HG03575 (cell line): Measurements from ENCODE around the gene ABCF1.
A peak's percentile ranks its signal among the peaks of the same experiment; 100 is the strongest.

ENCODE experiments used
- ATAC-seq: cut with Tn5 transposase; IDR thresholded peaks from one replicate; pipeline ENCODE4 v1.9.1; 2021; ENCODE audit not compliant: unreplicated experiment, insufficient number of reproducible peaks, low FRiP score; ENCODE audit errors: extremely low read depth

Gene ABCF1

DNA sequence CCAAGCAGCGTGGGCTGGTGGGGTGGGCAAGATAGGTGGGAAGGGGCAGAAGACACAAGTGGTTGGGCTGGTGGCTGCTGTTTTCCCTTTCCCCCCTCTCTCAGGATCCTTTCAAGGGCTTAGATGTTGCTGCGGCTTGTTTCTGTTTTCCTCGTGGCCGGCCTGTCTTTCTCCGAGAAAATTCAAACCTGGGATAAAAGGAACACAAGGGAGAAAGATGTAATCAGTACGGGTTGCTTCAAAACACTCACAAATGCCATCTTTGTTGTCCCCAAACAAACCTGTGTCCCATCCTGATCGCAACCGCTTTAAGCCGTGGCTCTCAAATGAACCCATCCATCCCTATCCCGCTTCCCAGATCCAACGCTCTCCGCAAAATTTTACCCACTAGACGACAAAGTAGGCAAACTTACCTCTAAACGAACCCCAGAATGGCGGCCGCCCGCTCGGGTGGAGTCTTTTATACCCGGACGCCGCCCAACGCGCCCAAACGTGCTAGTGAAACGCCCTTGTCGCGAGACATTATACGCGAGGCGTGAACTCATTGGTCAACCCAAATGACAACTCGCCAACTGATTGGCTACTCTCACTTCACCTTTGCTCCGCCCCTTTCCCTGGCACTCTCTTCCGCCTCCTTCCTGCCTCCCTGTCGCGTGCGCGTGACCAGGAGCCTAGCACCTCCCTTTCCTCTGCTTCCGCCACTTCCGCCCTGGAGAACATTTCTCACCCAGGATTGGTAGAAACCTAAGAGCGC is 45.7 kb downstream of the ABCF1 start, which contains the start of gene PPP1R10:
TSS of gene PPP1R10 (minus strand) at position 433 of the 754 bp plus-strand sequence. CDS start 7,299 bp downstream, outside the sequence.
- peak; percentile 49 for ATAC-seq

DNA sequence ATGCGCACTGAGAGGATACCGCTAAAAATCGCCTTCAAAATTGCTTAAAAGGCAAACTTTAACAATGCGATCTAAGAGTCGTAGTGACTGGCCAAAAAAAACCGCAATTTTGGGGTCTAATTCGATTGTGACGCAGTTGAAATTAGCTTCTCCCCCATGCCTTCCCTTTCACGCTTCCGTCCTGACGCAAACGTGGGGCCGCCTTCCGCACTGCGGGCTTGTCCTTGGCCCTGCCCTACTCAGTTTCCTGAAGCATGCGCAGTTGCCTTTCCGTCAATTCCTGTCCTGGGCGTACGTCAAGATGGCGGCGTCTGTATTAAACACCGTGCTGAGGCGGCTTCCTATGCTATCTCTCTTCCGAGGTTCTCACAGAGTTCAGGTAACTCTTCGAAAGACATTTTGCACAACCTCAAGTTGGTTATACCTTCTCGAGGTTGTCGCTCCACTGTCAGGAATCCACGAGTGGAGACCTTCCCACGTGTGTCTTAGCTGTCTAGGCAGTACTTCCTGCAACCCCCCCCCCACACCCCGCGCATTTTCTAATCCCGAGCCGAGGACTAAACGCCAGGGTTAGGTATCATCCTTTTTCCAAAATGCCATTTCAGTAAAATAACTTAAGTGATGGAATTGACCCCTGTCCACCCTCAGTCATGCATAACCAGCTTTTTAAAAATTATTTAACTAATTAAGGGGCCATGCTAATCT is 46.5 kb downstream of the ABCF1 start, which contains the start of gene MRPS18B:
TSS of gene MRPS18B (plus strand) at position 276 of the 705 bp plus-strand sequence. CDS start at position 302, 26 bp downstream.
- ATAC-seq, result peak; percentile 53

DNA sequence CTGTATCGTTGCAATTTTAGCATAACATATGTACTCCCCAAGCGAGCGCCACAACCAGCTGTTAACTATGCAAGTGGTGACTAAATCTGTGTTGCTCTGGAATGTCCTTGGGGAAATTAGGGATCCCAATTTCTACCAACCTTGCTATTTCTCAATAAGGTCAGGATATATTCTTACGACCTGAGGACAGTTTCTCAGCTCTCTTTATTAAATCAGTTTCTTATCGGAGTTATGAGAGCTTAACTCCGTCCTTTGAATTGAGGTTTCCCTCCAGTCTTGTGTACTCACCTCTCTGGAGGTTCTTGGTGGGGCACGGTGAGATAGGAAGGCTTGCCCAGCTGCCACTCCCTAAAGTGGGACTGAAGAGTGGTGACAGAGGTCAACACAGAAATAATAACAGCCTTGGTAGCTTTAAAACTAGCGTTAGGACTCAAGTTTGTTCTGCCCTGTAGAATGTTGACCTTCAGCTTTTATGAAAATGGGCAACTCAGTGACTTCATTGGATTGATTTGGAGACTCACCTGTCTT is 47.1 kb downstream of the ABCF1 start:
- no peak for ATAC-seq

DNA sequence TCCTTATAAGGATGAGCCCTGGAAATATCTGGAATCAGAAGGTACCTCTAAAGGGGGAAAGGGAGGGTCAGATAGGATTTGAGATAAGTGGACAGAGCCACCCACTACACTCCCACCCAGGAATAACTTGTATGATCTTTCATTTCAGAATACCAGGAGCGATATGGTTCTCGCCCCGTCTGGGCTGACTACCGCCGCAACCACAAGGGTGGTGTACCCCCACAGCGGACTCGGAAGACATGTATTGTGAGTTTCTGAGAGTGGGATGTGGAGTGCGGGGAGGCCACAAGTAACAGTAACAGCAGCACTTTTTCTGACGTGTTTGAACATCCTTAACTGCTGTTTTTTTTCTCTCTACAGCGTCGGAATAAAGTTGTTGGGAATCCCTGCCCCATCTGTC is 48.3 kb downstream of the ABCF1 start:
- no peak for ATAC-seq

DNA sequence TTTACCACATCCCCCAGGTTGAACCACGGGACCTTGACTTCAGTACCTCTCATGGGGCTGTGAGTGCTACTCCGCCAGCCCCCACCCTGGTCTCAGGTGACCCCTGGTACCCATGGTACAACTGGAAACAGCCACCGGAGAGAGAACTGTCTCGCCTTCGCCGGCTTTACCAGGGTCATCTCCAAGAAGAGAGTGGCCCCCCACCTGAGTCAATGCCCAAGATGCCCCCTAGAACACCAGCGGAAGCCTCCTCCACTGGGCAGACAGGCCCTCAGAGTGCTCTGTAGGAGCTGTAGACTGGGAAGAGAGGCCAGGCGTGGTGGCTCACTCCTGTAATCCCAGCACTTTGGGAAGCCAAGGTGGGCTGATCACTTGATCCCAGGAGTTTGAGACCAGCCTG is 54.3 kb downstream of the ABCF1 start:
- ATAC-seq, result no peak

DNA sequence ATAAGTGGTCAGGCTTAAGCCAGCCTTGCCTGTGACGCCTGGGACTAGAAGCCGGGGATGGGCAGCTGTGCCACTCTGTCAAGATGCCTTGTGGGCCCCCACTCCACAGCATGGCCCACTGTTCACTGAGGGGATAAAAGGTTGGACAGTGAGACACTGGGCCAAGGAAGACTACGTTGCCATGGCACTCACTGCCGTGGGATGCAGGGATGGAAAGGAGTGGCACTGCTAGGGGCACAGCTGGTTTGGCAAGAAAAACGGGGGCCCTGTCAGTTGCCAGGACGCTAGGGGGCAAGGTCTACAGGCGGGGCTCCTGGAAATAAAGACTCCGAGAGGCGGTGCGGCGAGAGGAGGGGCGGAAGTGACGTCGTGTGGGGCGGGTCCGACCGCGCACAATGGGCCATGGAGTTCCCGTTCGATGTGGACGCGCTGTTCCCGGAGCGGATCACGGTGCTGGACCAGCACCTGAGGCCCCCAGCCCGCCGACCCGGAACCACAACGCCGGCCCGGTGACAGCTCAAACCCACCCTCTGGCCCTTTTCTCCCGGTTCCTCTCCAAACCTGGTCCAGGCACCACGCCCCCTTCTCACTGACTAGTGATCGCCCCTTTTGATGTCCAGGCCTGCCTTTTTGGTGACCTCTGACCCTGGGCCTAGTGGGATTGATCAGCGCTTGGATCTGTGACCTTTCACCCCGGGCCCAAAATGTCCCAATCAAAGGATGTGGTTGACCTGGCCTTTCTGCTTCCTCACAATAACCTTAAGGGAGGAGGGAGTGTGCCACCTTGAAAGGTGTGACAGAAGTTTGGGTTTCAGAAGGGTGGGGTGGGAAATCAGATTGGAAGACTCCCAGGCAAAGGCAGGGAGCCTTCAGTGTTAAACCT is 55.5 kb downstream of the ABCF1 start, which contains the start of gene ATAT1:
TSS of gene ATAT1 (plus strand) at position 391 of the 883 bp plus-strand sequence.
- ATAC-seq, result no peak

DNA sequence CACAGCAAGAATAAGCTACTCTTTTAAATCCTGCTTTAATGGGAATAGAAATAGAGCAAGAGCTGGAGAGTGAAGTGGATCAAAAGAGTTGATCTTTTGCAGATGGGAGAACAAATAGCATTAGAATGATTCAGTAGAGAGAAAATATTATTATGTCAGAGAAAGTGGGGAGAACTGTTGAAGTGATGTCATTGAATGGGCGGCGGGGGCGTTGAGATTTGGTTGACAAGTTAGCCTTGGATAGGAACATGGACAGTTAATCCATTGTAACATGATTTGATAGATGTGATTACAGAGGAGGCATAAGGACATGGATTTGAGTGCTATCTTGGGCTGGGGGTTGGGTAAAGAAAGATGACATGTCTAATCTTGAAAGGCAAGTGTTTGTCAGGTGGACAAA is 64.6 kb downstream of the ABCF1 start:
- no peak for ATAC-seq

DNA sequence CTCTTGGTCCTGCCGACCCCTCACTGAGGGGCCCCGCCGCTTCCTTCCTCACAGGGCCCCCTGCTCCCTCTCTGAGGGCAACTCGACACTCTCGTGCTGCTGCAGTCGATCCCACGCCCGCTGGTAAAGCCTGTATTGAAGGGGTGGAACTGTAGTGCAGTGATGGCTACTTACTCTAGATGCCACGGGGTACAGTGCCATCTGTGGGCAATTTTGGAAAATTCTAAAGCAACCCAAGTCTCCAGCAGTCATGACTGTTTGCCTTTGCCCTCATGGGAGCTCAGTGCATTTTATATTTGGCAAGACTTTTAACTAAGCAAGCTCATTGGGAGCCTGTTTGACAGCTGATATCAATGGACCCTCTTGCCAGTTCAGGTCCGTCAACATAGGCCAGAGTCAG is 69.2 kb downstream of the ABCF1 start:
- ATAC-seq, result no peak

DNA sequence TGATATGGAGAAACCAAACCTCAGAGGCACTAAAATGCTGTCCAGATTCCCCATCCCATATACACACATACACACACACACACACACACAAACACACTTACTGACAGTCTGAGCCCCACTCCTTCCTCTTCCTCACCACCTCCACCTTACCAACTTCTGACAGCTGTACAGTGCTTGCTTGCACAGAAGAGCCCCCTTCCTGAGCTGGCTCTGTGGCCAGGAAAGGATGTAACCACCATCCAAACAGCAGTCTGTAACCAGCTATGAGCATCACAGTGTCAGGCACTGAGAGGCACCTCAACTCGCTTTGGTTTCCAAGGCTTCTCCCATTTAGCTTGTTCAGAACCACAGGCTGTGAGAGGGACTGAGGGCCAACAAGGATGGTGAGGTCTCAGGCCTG is 69.8 kb downstream of the ABCF1 start:
- no peak for ATAC-seq
